Measurements from ENCODE around the gene ERN2. TPM values are rescaled to one million over a fixed set of nuclear protein-coding genes. Genes with fewer than 3 reads are reported as not detected.

Gene ERN2
- total and polyA plus RNA-seq, 9 of the 15 experiments (the other 6 are each of a cell fraction or from before 2014, with no cell fraction given) = 0.07 to 1.5 (median 0.51) TPM; not detected in 3

GRCh38 chr16:23640931-23641765, 71.9 kb downstream of the ERN2 start, which contains the start of the genes DCTN5 and PALB2 (continued):
- peak; percentile 96 for TF ChIP-seq RBFOX2 (IDR thresholded peaks at IDR 0.05; ENCODE audit: low read depth, low read length)
- TF ChIP-seq, protein P1, sequence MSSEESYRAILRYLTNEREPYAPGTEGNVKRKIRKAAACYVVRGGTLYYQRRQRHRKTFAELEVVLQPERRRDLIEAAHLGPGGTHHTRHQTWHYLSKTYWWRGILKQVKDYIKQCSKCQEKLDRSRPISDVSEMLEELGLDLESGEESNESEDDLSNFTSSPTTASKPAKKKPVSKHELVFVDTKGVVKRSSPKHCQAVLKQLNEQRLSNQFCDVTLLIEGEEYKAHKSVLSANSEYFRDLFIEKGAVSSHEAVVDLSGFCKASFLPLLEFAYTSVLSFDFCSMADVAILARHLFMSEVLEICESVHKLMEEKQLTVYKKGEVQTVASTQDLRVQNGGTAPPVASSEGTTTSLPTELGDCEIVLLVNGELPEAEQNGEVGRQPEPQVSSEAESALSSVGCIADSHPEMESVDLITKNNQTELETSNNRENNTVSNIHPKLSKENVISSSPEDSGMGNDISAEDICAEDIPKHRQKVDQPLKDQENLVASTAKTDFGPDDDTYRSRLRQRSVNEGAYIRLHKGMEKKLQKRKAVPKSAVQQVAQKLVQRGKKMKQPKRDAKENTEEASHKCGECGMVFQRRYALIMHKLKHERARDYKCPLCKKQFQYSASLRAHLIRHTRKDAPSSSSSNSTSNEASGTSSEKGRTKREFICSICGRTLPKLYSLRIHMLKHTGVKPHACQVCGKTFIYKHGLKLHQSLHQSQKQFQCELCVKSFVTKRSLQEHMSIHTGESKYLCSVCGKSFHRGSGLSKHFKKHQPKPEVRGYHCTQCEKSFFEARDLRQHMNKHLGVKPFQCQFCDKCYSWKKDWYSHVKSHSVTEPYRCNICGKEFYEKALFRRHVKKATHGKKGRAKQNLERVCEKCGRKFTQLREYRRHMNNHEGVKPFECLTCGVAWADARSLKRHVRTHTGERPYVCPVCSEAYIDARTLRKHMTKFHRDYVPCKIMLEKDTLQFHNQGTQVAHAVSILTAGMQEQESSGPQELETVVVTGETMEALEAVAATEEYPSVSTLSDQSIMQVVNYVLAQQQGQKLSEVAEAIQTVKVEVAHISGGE (CRISPR knock-in tag; IDR thresholded peaks at IDR 0.05) = peak; percentile 78 to 96 (median 83); a peak in 5 of 6 replicates
- no peak for TF ChIP-seq MYBL2 (IDR thresholded peaks at IDR 0.05; ENCODE audit: low read depth)
- TF ChIP-seq MYBL2 (CRISPR knock-in tag; IDR thresholded peaks at IDR 0.05; ENCODE audit: borderline replicate concordance) = no peak
- TF ChIP-seq CREM (IDR thresholded peaks at IDR 0.05; ENCODE audit: low read depth) = peak; percentile 83
- TF ChIP-seq, protein P2, sequence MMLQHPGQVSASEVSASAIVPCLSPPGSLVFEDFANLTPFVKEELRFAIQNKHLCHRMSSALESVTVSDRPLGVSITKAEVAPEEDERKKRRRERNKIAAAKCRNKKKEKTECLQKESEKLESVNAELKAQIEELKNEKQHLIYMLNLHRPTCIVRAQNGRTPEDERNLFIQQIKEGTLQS (IDR thresholded peaks at IDR 0.05) = no peak
- TF ChIP-seq, protein P2 (CRISPR knock-in tag; conservative IDR thresholded peaks at IDR 0.05) = peak; percentile 65; the same call in 1 of the 2 replicates
- TF ChIP-seq TAF7 (tag; IDR thresholded peaks at IDR 0.05) = peak; percentile 31; the same call in 1 of the 2 replicates
- TF ChIP-seq NCOR1 (IDR thresholded peaks at IDR 0.05) = 0 out of 2 replicates have a peak, but pooled peaks have one; percentile 23
- 0 out of 2 replicates have a peak, but pooled peaks have one; percentile 29 for TF ChIP-seq ZNF740 (CRISPR knock-in tag; IDR thresholded peaks at IDR 0.05)
- TF ChIP-seq ZNF740 (tag; IDR thresholded peaks at IDR 0.05) = no peak; a peak in 1 of 4 replicates
- TF ChIP-seq, protein P3, sequence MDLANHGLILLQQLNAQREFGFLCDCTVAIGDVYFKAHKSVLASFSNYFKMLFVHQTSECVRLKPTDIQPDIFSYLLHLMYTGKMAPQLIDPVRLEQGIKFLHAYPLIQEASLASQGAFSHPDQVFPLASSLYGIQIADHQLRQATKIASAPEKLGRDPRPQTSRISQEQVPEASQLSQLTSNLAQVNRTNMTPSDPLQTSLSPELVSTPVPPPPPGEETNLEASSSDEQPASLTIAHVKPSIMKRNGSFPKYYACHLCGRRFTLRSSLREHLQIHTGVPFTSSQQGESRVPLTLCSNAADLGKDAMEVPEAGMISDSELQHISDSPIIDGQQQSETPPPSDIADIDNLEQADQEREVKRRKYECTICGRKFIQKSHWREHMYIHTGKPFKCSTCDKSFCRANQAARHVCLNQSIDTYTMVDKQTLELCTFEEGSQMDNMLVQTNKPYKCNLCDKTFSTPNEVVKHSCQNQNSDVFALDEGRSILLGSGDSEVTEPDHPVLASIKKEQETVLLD (IDR thresholded peaks at IDR 0.05) = peak; percentile 98
- TF ChIP-seq RFX5 (IDR thresholded peaks at IDR 0.05; ENCODE audit: low read depth, low read length) = 0 out of 2 replicates have a peak, but pooled peaks have one; percentile 17
- TF ChIP-seq CBFA2T2 (conservative IDR thresholded peaks at IDR 0.05) = peak; percentile 58
- no peak for TF ChIP-seq ETV6 (IDR thresholded peaks at IDR 0.05; ENCODE audit: borderline replicate concordance in 1 of 2, low read depth in 2 of 2, low read length in 1 of 2)
- 0 out of 2 replicates have a peak, but pooled peaks have one; percentile 73 for TF ChIP-seq ETV6 (CRISPR knock-in tag; IDR thresholded peaks at IDR 0.05; ENCODE audit: borderline replicate concordance)
- TF ChIP-seq POLR2H (tag; IDR thresholded peaks at IDR 0.05; ENCODE audit: low read depth) = peak; percentile 55; the same call in 1 of the 2 replicates
- peak; percentile 81 for TF ChIP-seq TAF1 (IDR thresholded peaks at IDR 0.05; ENCODE audit: control insufficient read depth, extremely low read depth, insufficient read depth, low read length, severe bottlenecking)
- no peak for TF ChIP-seq ZSCAN29 (IDR thresholded peaks at IDR 0.05)
- peak; percentile 76 for TF ChIP-seq KDM5B (IDR thresholded peaks at IDR 0.05; ENCODE audit: insufficient replicate concordance, low read depth, low read length)
